Thyroid gland (tissue), 4 donors: Measurements from ENCODE around the gene PPARG.

Experiments
- POLR2A ChIP-seq, 2 donors: fragments of 450-650 bp; IDR thresholded peaks; one replicate each; pipeline ENCODE4 v1.6.1; 2017; ENCODE audit warnings: antibody characterized with exemption in 2 of 2, mild to moderate bottlenecking in 2 of 2, moderate library complexity in 1 of 2
- TF ChIP-seq, protein P1 (sequence below), 6 experiments: fragments of 200-600 bp in 3 of 6; fragments of 450-650 bp in 3 of 6; sonication (generic) in 3 of 6; IDR thresholded peaks; one replicate each; pipeline ENCODE4 v1.5.1; 2016 to 2019; ENCODE audit warnings: antibody characterized with exemption in 6 of 6, mild to moderate bottlenecking in 2 of 6, inconsistent platforms in 1 of 6, moderate library complexity in 1 of 6

DNA sequence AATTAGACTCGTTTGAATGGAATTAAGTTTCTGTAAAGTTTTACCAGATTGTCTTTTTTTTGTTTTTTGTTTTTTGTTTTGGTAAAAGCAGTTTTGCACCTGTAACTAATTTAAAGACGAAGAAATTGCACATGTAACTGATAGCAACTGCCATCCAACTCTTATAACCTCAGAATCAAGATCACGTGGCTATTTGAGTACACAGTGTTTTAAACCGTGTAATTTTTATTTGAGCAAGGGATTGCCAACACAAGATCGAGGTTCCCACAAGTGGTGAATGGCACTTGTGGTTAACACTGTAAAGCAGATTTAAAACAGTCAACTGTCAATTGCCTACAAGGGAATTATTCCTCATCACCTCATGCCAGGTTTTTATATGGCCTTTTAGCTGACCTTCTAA is 67.3 kb downstream of the PPARG start:
- TF ChIP-seq, protein P1, sequence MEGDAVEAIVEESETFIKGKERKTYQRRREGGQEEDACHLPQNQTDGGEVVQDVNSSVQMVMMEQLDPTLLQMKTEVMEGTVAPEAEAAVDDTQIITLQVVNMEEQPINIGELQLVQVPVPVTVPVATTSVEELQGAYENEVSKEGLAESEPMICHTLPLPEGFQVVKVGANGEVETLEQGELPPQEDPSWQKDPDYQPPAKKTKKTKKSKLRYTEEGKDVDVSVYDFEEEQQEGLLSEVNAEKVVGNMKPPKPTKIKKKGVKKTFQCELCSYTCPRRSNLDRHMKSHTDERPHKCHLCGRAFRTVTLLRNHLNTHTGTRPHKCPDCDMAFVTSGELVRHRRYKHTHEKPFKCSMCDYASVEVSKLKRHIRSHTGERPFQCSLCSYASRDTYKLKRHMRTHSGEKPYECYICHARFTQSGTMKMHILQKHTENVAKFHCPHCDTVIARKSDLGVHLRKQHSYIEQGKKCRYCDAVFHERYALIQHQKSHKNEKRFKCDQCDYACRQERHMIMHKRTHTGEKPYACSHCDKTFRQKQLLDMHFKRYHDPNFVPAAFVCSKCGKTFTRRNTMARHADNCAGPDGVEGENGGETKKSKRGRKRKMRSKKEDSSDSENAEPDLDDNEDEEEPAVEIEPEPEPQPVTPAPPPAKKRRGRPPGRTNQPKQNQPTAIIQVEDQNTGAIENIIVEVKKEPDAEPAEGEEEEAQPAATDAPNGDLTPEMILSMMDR (IDR thresholded peaks at IDR 0.05): no peak
- no peak for TF ChIP-seq POLR2A (IDR thresholded peaks at IDR 0.05)
